Stomach (tissue), 9 donors: ENCODE results near the gene RNASE13. TPM values are rescaled to one million over a fixed set of nuclear protein-coding genes. Genes with fewer than 3 reads are reported as not detected.
A peak's percentile ranks its signal among the peaks of the same experiment; 100 is the strongest.

Experiments used
- DNase-seq, 2 donors: peaks; one replicate each; pipeline versions ENCODE4 v3.0.0 to v3.0.0-alpha.2; 2013 to 2019
- H3K27ac ChIP-seq, 5 donors: fragments of 200-600 bp in 4 of 5; sonication (generic) in 4 of 5; one replicate each; pipeline ENCODE4 v1.5.1; 2013 to 2019; ENCODE audit warnings: mild to moderate bottlenecking in 1 of 5, moderate library complexity in 1 of 5
- H3K27me3 ChIP-seq, 3 donors: fragments of 200-600 bp; sonication (generic); one replicate each; pipeline ENCODE4 v1.5.1; 2017 to 2019; ENCODE audit warnings: mixed run types in 1 of 3
- H3K36me3 ChIP-seq, 4 donors: fragments of 200-600 bp; sonication (generic); 1 replicate in 3 of 4; 2 replicates in 1 of 4; pipeline ENCODE4 v1.5.1; 2016 to 2019
- H3K4me1 ChIP-seq, 4 donors: fragments of 200-600 bp; sonication (generic); one replicate each; pipeline ENCODE4 v1.5.1; 2016 to 2019
- H3K4me3 ChIP-seq, 4 donors: fragments of 200-600 bp; sonication (generic) in 3 of 4; one replicate each; pipeline ENCODE4 v1.5.1; 2016 to 2019; ENCODE audit warnings: mild to moderate bottlenecking in 1 of 4
- H3K9me3 ChIP-seq, 4 donors: fragments of 200-600 bp; sonication (generic); one replicate each; pipeline ENCODE4 v1.5.1; 2016 to 2019
- CTCF ChIP-seq, 7 experiments: fragments of 450-650 bp in 4 of 7; fragments of 200-600 bp in 3 of 7; sonication (generic) in 3 of 7; IDR thresholded peaks; one replicate each; pipeline ENCODE4 v1.5.1; 2016 to 2019; ENCODE audit warnings: antibody characterized with exemption in 7 of 7, control low read depth in 2 of 7, mild to moderate bottlenecking in 1 of 7
- EP300 ChIP-seq: sonication (generic); formaldehyde crosslinking; IDR thresholded peaks from one replicate; pipeline ENCODE4 v1.6.1; 2017; ENCODE audit warnings: antibody characterized with exemption
- POLR2A ChIP-seq, 4 donors: fragments of 450-650 bp; IDR thresholded peaks; one replicate each; pipeline ENCODE4 v1.6.1; 2016; ENCODE audit warnings: antibody characterized with exemption in 4 of 4, control low read depth in 2 of 4, mild to moderate bottlenecking in 1 of 4, moderate library complexity in 1 of 4
- POLR2AphosphoS5 ChIP-seq, 3 donors: sonication (generic); formaldehyde crosslinking; IDR thresholded peaks; one replicate each; pipeline ENCODE4 v1.6.1; 2016; ENCODE audit warnings: antibody characterized with exemption in 3 of 3
- WGBS, 5 donors: extraction: QIAGEN DNeasy Blood & Tissue Kit in 3 of 5; methylation state at CpG; one replicate each; pipeline versions ENCODE4 v1.1.5 to v1.1.7; 2013 to 2018; 5-methylcytosine and 5-hydroxymethylcytosine counted together
- intact Hi-C: fragments of 100-400 bp; cut with DNase I; formaldehyde crosslinking; loops from one replicate; pipeline ENCODE4 v1.15.1; 2023; ENCODE audit warnings: low total_unique reads
- polyA plus RNA-seq, 3 donors: library from polyadenylated mRNA; stranded (reverse); fragments of 200-250 nt; gene quantifications; one replicate each; pipeline ENCODE4 v1.2.3, GENCODE V29; 2013
- total RNA-seq, 5 donors: library from RNA; depleted of rRNA; stranded (reverse); fragments of >200 nt; gene quantifications; one replicate each; pipeline versions ENCODE4 v1.1.0 to v1.2.3, GENCODE V29; 2014 to 2016
- donor health status: healthy with polysubstance abuse.
- donor health status: Bipolar disorder and iron deficiency.
- donor health status: healthy.

Gene RNASE13
- total and polyA plus RNA-seq, 8 donors: 0.18 TPM; not detected in 7

DNA sequence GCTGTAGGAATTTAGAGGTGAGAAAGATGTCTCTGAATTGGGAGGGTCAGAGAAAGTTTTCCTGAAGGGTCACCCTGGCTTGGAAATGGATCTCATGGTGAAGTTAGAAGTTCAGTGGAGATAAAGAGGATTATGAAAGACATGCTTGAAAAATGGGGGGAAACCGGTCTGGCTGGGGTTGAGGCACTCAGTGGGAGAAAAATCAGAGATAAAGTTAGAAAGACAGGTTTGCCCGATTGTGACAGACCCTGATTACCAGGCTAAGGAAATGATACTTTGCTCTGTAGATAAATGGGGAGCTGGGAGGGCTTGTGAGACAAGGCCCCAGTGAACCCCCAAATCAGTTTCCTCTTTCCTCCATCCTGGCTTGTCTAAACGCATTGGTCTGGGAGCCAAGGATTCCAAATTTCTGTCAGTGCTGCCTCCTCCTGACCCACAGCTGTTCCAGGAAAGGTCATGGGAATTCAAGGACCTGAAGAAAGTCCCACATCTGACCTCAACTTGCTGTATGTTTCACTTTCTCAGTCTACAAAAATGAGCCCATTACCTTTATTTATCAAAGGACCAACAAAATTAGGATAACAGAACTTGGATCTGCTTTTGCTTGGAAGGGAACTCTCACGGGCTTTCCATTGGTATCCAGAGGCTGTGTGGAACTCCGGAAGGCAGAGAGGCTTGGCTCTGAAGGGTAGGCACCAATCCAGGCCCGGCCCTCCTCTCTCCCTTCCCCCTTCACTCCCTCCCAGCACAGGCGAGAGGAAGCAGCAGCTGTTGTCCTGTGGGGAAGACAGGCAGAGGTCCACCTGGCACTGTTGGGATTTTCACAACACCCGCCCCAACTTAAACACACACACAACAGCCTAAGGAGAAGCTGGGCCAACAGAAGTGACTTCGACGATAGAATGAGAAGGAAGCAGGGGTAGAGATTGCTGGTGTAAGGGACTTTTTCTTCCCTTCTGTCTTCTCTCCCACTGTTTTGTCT is 4.1 kb upstream of the RNASE13 start:
- H3K4me3 ChIP-seq: no peak overlapping the region
- H3K27me3 ChIP-seq: no peaks in the 10 kb centered on the region
- peak; percentile 80 to 93 for DNase-seq
- H3K9me3 ChIP-seq: no peaks in the 10 kb centered on the region
- intact Hi-C loops: no loop called here
- peaks cover 20 to 37% (median 32%) of the 10 kb centered on the region in 4 donors for H3K4me1 ChIP-seq
- TF ChIP-seq POLR2AphosphoS5 (IDR thresholded peaks at IDR 0.05): peak; percentile 32 to 62 (median 58)
- no peak for TF ChIP-seq EP300
- TF ChIP-seq CTCF (IDR thresholded peaks at IDR 0.05): peak in 1 of 7 experiments; percentile 13
- TF ChIP-seq POLR2A (IDR thresholded peaks at IDR 0.05): no peak
- peak overlapping the region; percentile 37 to 81 (median 66) for H3K27ac ChIP-seq
- no peaks in the 10 kb centered on the region for H3K36me3 ChIP-seq
- 12 to 28% (median 17%) methylated on average over 10 of the region's 10 CpGs for WGBS, 5 donors

DNA sequence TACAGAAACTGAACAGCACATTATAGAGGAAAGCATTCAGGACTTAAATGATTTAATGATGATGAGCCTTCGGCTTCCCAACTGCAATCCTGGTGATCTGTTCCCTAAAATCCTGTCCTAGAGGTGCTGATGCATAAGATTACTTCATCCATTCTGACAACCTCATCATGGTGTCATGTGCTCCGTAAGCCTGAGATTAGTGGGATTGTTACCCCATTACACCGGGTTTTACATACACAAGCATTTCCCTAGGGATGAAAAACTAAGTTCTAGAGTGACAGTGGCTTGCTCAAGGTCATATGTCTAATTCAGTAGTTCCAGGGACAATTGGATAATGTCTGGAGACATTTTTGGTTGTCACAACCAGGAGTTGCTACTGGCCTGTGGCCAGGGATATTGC is 2.5 kb upstream of the RNASE13 start:
- WGBS, 5 donors: 85 to 89% (median 88%) methylated on average over 3 of the region's 3 CpGs
- intact Hi-C loops: no loop called here
- H3K27me3 ChIP-seq: no peaks in the 10 kb centered on the region
- peaks cover 20 to 27% (median 23%) of the 10 kb centered on the region in 4 donors for H3K4me1 ChIP-seq
- peak overlapping the region in 1 of 5 donors; percentile 77 for H3K27ac ChIP-seq
- no peaks in the 10 kb centered on the region for H3K36me3 ChIP-seq
- H3K9me3 ChIP-seq: no peaks in the 10 kb centered on the region
- H3K4me3 ChIP-seq: no peak overlapping the region
- no peak for DNase-seq
- TF ChIP-seq CTCF (IDR thresholded peaks at IDR 0.05): no peak
- no peak for TF ChIP-seq POLR2AphosphoS5 (IDR thresholded peaks at IDR 0.05)
- no peak for TF ChIP-seq POLR2A (IDR thresholded peaks at IDR 0.05)
- no peak for TF ChIP-seq EP300

GRCh38 chr14:21036751-21037150 is 2.1 kb upstream of the RNASE13 start:
- Histone ChIP-seq H3K27me3 (no peaks in the 10 kb centered on the region), H3K4me3 (no peak overlapping the region), H3K9me3 (no peaks in the 10 kb centered on the region), H3K27ac (no peak overlapping the region), H3K4me1 (peaks cover 20 to 27% (median 23%) of the 10 kb centered on the region in 4 donors), H3K36me3 (no peaks in the 10 kb centered on the region)
- 90 to 99% (median 95%) methylated on average over 6 to 7 of the region's 7 CpGs for WGBS, 5 donors
- DNase-seq: no peak
- TF ChIP-seq CTCF (IDR thresholded peaks at IDR 0.05): no peak
- no peak for TF ChIP-seq POLR2A (IDR thresholded peaks at IDR 0.05)
- TF ChIP-seq POLR2AphosphoS5 (IDR thresholded peaks at IDR 0.05): no peak
- TF ChIP-seq EP300: no peak
- intact Hi-C loops: no loop called here

DNA sequence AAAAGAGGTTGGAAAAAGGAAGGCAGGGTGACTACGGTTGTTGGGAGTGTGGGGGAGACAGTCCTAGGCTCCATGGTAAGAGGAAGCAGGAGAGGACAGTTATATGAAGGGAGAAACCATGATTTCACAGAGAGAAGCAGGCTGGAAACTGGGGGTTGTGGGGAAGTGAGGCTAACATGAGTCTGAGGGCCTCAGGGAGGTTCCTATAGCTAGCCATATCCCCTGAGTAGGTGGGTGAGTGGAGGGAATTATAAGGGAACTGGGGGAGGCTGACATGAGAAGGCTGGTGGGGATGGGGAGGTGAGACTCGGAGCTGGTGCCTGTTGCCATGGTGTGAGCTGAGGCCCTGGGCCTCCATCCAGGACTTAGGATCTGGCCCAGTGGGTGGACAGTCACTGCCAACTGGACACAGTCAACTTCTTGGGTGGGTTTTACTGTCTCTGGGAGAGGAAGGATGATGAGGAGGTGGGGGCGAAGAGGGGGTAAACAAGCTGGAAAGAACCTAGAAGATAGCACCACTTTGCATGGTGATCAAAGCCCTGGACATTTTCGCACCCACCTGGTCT is 1.4 kb downstream of the RNASE13 start:
- no peaks in the 10 kb centered on the region for H3K36me3 ChIP-seq
- H3K9me3 ChIP-seq: no peaks in the 10 kb centered on the region
- no peaks in the 10 kb centered on the region for H3K27me3 ChIP-seq
- TF ChIP-seq CTCF (IDR thresholded peaks at IDR 0.05) (no peak), POLR2AphosphoS5 (IDR thresholded peaks at IDR 0.05) (no peak), POLR2A (IDR thresholded peaks at IDR 0.05) (no peak), EP300 (no peak)
- H3K4me1 ChIP-seq: peaks cover 2 to 7% (median 3%) of the 10 kb centered on the region in 4 donors
- 82 to 93% (median 89%) methylated on average over 4 of the region's 4 CpGs for WGBS, 5 donors
- intact Hi-C loops: no loop called here
- no peak for DNase-seq
- no peak overlapping the region for H3K4me3 ChIP-seq
- no peak overlapping the region for H3K27ac ChIP-seq
